CD14-positive monocyte (primary cell): ENCODE data around the gene ZDHHC3. TPM values are rescaled to one million over a fixed set of nuclear protein-coding genes. Genes with fewer than 3 reads are reported as not detected.

ENCODE experiments used
- DNase-seq, 3 donors: peaks; one replicate each; pipeline ENCODE4 v3.0.0-alpha.2; 2011 to 2022
- H2AFZ ChIP-seq: 2 replicates; pipeline ENCODE4 v1.6.0; 2012; ENCODE audit warnings: mild to moderate bottlenecking, low read depth, low read length, inconsistent platforms; ENCODE audit not compliant: insufficient read depth, poor library complexity, severe bottlenecking
- H3K27ac ChIP-seq, 2 donors: 1 replicate in 1 of 2; 2 replicates in 1 of 2; pipeline ENCODE4 v1.5.1; 2012 to 2013; ENCODE audit warnings: low read length in 2 of 2, control low read depth in 1 of 2, inconsistent platforms in 1 of 2, low read depth in 1 of 2, mild to moderate bottlenecking in 1 of 2
- H3K27me3 ChIP-seq, 2 donors: one replicate each; pipeline versions ENCODE4 v1.6.0 to v1.6.1; 2011 to 2013; ENCODE audit warnings: low read length in 2 of 2; ENCODE audit not compliant: control insufficient read depth in 2 of 2, insufficient read depth in 2 of 2
- H3K36me3 ChIP-seq, 2 donors: replicated peaks in 1 of 2; 1 replicate in 1 of 2; 2 replicates in 1 of 2; pipeline versions ENCODE4 v1.5.1 to v1.6.1; 2012 to 2013; ENCODE audit warnings: low read length in 2 of 2, control low read depth in 1 of 2, inconsistent platforms in 1 of 2, mild to moderate bottlenecking in 1 of 2; ENCODE audit not compliant: insufficient read depth in 2 of 2, control insufficient read depth in 1 of 2
- H3K4me1 ChIP-seq, 2 donors: 1 replicate in 1 of 2; 2 replicates in 1 of 2; pipeline versions ENCODE4 v1.5.1 to v1.6.1; 2012 to 2013; ENCODE audit warnings: low read length in 2 of 2, control low read depth in 1 of 2, inconsistent platforms in 1 of 2, mild to moderate bottlenecking in 1 of 2, moderate library complexity in 1 of 2; ENCODE audit not compliant: insufficient read depth in 2 of 2, control insufficient read depth in 1 of 2
- H3K4me2 ChIP-seq: replicated peaks from 2 replicates; pipeline ENCODE3; 2012; ENCODE audit warnings: low read length, moderate library complexity, mild to moderate bottlenecking; ENCODE audit not compliant: poor library complexity, severe bottlenecking; ENCODE audit errors: extremely low read depth
- H3K4me3 ChIP-seq, 3 experiments: fragments of 200-600 bp in 1 of 3; sonication (generic) in 1 of 3; replicated peaks in 1 of 3; 1 replicate in 2 of 3; 2 replicates in 1 of 3; pipeline ENCODE4 v1.5.1; 2011 to 2013; ENCODE audit warnings: low read length in 3 of 3, mild to moderate bottlenecking in 3 of 3, control low read depth in 2 of 3, low read depth in 2 of 3, inconsistent platforms in 1 of 3, moderate library complexity in 1 of 3
- H3K79me2 ChIP-seq: 2 replicates; pipeline ENCODE4 v1.6.0; 2012; ENCODE audit warnings: mild to moderate bottlenecking, control low read depth, inconsistent platforms, low read length, moderate library complexity; ENCODE audit not compliant: insufficient read depth
- H3K9ac ChIP-seq: 2 replicates; pipeline ENCODE4 v1.6.0; 2017; ENCODE audit warnings: low read length, mild to moderate bottlenecking; ENCODE audit not compliant: insufficient read depth, poor library complexity, severe bottlenecking
- H3K9me3 ChIP-seq, 2 donors: replicated peaks in 1 of 2; 1 replicate in 1 of 2; 2 replicates in 1 of 2; pipeline versions ENCODE4 v1.5.1 to v1.6.1; 2012 to 2013; ENCODE audit warnings: low read length in 2 of 2, control low read depth in 1 of 2; ENCODE audit not compliant: control insufficient read depth in 1 of 2, insufficient read depth in 1 of 2
- H4K20me1 ChIP-seq: 2 replicates; pipeline ENCODE4 v1.6.0; 2012; ENCODE audit warnings: mild to moderate bottlenecking, low read length, control low read depth, moderate library complexity; ENCODE audit not compliant: insufficient read depth
- H3K27ac Mint-ChIP-seq, 7 donors: one replicate each; pipeline ENCODE4 v1.8.0; 2020; ENCODE audit warnings: mild to moderate bottlenecking in 7 of 7, mixed read lengths in 7 of 7, moderate library complexity in 6 of 7, inconsistent platforms in 2 of 7
- H3K27me3 Mint-ChIP-seq, 3 donors: one replicate each; pipeline ENCODE4 v1.8.0; 2021 to 2022; ENCODE audit warnings: low read depth in 3 of 3, mild to moderate bottlenecking in 3 of 3, mixed read lengths in 3 of 3, moderate library complexity in 3 of 3, inconsistent platforms in 1 of 3
- H3K36me3 Mint-ChIP-seq, 2 donors: one replicate each; pipeline ENCODE4 v1.8.0; 2020; ENCODE audit warnings: mixed read lengths in 2 of 2, inconsistent platforms in 1 of 2, mild to moderate bottlenecking in 1 of 2
- H3K4me1 Mint-ChIP-seq: one replicate; pipeline ENCODE4 v1.8.0; 2020; ENCODE audit warnings: mild to moderate bottlenecking, mixed read lengths
- H3K4me3 Mint-ChIP-seq, 2 donors: one replicate each; pipeline ENCODE4 v1.8.0; 2020; ENCODE audit warnings: mild to moderate bottlenecking in 2 of 2, mixed read lengths in 2 of 2, moderate library complexity in 1 of 2
- H3K9me3 Mint-ChIP-seq, 7 donors: one replicate each; pipeline ENCODE4 v1.8.0; 2020 to 2022; ENCODE audit warnings: mixed read lengths in 7 of 7, mild to moderate bottlenecking in 6 of 7, moderate library complexity in 6 of 7, inconsistent platforms in 2 of 7
- WGBS: methylation state at CpG from one replicate; pipeline ENCODE4 v1.1.5; 2013; ENCODE audit warnings: missing lambda C conversion rate; ENCODE audit not compliant: insufficient coverage; 5-methylcytosine and 5-hydroxymethylcytosine counted together
- intact Hi-C, 2 donors: fragments of 100-400 bp; cut with micrococcal nuclease; formaldehyde crosslinking; loops; one replicate each; pipeline versions ENCODE4 v1.15.0 to v1.15.1; 2023
- polyA plus RNA-seq, 3 donors: library from polyadenylated mRNA; depleted of rRNA in 1 of 3; unstranded in 2 of 3; stranded (reverse) in 1 of 3; fragments of 300-500 nt in 2 of 3; fragments of >200 nt in 1 of 3; fragmentation: Illumina TruSeq in 2 of 3; gene quantifications; 1 replicate in 2 of 3; 2 replicates in 1 of 3; pipeline ENCODE4 v1.2.3, GENCODE V29; 2012 to 2021
- TF ChIP-seq, protein P1 (sequence below): fragments of 200-600 bp; IDR thresholded peaks from one replicate; pipeline ENCODE4 v1.8.0; 2022; ENCODE audit warnings: antibody characterized with exemption, mild to moderate bottlenecking

The ZDHHC3 gene
- polyA plus RNA-seq, 3 donors = 52.1 to 72.6 (median 61.3) TPM

DNA sequence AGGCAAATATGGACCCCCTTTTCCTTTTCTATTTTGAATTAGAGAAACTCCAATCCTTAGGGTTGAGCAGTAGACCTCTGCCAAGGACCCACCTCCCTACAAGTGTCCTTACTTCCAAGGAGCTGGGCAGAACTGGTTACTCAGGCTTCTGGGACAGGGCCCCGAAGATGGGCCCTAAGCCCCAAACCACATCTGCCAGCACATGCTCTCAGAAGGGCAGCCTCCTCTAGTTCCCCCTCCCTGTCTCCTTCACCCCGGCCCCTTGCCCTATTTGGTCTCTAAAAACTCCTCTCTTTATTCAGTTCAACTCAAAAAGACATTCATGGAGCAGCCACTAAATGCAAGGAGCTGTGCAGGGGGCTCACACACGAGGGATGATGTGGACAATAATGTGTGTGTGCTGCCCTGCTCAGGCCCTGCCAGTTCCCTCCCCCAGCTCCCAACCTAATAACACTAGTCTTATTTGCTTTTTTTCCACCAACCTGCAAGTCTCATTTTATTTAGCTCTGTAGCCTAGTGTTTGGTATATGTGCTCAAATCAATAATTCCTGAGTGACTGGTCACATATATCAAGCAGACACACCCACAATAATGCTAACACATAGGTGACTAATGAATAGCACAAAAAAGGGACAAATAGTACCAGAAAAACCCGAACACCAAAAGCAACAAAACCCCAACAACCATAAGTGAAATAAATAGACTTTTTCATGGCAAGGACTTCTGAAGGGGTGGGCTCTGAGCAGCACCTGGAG is 12.2 kb downstream of the ZDHHC3 start:
- H3K27ac Mint-ChIP-seq = peak overlapping the region in 2 of 7 donors; percentile 3 to 58
- H3K4me1 ChIP-seq = peaks cover 57 to 79% of the 10 kb centered on the region in 2 donors

DNA sequence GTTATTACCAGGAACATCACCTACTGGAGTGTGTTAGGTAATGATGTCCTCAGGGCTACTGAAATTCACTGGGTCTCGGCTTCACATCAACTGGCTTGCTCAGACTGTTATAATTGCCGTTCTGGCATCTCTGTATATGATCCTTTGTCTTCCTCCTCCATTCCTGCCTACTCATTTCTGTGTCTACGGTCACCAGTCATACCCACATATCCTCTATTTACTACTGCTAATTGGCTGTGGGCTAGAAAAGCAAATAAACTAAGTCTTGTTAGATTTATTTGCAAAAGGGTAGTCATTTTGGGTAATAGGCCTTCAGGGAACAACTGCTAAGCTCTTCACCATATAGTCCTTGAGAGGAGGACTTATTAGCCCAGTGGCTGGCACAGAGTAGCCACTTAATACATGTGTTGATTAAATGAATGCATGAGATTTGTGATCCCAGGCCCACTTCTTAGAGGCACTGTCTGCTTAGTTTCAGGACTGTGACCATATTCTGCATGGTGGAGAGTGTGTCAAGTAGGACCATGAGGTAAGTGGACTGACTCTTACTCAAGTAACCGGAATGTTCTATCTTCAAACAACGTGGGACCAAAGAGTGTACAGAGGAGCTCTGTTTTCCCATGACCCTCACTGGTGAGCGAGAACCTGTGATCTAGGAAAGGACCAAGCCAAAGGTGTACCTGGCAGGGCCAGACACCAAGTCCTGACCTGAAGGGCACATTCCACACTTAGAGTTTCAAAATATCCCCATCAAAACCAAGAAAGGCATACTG is 13.2 kb downstream of the ZDHHC3 start:
- intact Hi-C loops = no loop called here
- DNase-seq = no peak
- Mint-ChIP-seq H3K27ac (peak overlapping the region in 2 of 7 donors; percentile 3 to 76), H3K9me3 (no peaks in the 10 kb centered on the region), H3K4me3 (no peak overlapping the region), H3K27me3 (peaks cover 0 to 2% (median 0%) of the 10 kb centered on the region in 3 donors), H3K36me3 (peaks cover 16 to 23% of the 10 kb centered on the region in 2 donors), H3K4me1 (peaks cover 68% of the 10 kb centered on the region)
- WGBS = 100% methylated on average over 4 of the region's 6 CpGs
- H3K9me3 ChIP-seq = no peaks in the 10 kb centered on the region
- H3K4me1 ChIP-seq = peaks cover 47 to 70% of the 10 kb centered on the region in 2 donors
- H3K27ac ChIP-seq = no peak overlapping the region
- peaks cover 14 to 19% of the 10 kb centered on the region in 2 donors for H3K36me3 ChIP-seq
- TF ChIP-seq, protein P1, sequence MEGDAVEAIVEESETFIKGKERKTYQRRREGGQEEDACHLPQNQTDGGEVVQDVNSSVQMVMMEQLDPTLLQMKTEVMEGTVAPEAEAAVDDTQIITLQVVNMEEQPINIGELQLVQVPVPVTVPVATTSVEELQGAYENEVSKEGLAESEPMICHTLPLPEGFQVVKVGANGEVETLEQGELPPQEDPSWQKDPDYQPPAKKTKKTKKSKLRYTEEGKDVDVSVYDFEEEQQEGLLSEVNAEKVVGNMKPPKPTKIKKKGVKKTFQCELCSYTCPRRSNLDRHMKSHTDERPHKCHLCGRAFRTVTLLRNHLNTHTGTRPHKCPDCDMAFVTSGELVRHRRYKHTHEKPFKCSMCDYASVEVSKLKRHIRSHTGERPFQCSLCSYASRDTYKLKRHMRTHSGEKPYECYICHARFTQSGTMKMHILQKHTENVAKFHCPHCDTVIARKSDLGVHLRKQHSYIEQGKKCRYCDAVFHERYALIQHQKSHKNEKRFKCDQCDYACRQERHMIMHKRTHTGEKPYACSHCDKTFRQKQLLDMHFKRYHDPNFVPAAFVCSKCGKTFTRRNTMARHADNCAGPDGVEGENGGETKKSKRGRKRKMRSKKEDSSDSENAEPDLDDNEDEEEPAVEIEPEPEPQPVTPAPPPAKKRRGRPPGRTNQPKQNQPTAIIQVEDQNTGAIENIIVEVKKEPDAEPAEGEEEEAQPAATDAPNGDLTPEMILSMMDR = no peak
- no peak overlapping the region for H3K4me3 ChIP-seq
- no peak overlapping the region for H2AFZ ChIP-seq
- no peaks in the 10 kb centered on the region for H3K27me3 ChIP-seq
- H3K79me2 ChIP-seq = peaks cover 99% of the 10 kb centered on the region
- no peak overlapping the region for H3K9ac ChIP-seq
- H4K20me1 ChIP-seq = peaks cover 91% of the 10 kb centered on the region
- H3K4me2 ChIP-seq = no peak overlapping the region

More for the DNA sequence above, 12.2 kb downstream of the ZDHHC3 start:
- H3K4me3 Mint-ChIP-seq = no peak overlapping the region
- H3K36me3 ChIP-seq = peaks cover 5 to 9% of the 10 kb centered on the region in 2 donors
- TF ChIP-seq, protein P1 = no peak
- peaks cover 99% of the 10 kb centered on the region for H3K79me2 ChIP-seq
- no peak overlapping the region for H3K9ac ChIP-seq
- H4K20me1 ChIP-seq = peaks cover 98% of the 10 kb centered on the region
- no peaks in the 10 kb centered on the region for H3K9me3 ChIP-seq
- WGBS = 67% methylated on average over 1 of the region's 4 CpGs
- peaks cover 0 to 2% (median 0%) of the 10 kb centered on the region in 3 donors for H3K27me3 Mint-ChIP-seq
- H3K4me2 ChIP-seq = no peak overlapping the region
- H3K9me3 Mint-ChIP-seq = no peaks in the 10 kb centered on the region
- no peak overlapping the region for H3K4me3 ChIP-seq
- H3K27ac ChIP-seq = peak overlapping the region in 1 of 2 donors; percentile 9
- intact Hi-C loops = no loop called here
- no peaks in the 10 kb centered on the region for H3K27me3 ChIP-seq
- peaks cover 8 to 14% of the 10 kb centered on the region in 2 donors for H3K36me3 Mint-ChIP-seq
- no peak overlapping the region for H2AFZ ChIP-seq
- H3K4me1 Mint-ChIP-seq = peaks cover 78% of the 10 kb centered on the region
- no peak for DNase-seq
